HL-60 (cell line): ENCODE measurements around the gene ZNF318.
"Not testable (repeated sequence)": the region's sequence is repeated elsewhere in the genome, so short reads cannot be mapped to it uniquely, and the experiment has no call there.

Experiments
- DNase-seq, 2 experiments: peaks; one replicate each; pipeline ENCODE4 v3.0.0-alpha.2; 2010 to 2020; ENCODE audit warnings: low read depth in 1 of 2, low spot score in 1 of 2
- H3K27ac ChIP-seq: fragments of 250-450 bp; sonication (Bioruptor Pico); replicated peaks from 2 replicates; pipeline ENCODE4 v1.5.1; 2020; ENCODE audit warnings: mild to moderate bottlenecking, moderate library complexity
- H3K27me3 ChIP-seq: fragments of 250-450 bp; sonication (Bioruptor Pico); 2 replicates; pipeline ENCODE4 v1.5.1; 2021; ENCODE audit warnings: mild to moderate bottlenecking, moderate library complexity; ENCODE audit not compliant: insufficient read depth, poor library complexity, severe bottlenecking
- H3K4me3 ChIP-seq: replicated peaks from 2 replicates; pipeline ENCODE4 v1.5.1; 2011; ENCODE audit warnings: mild to moderate bottlenecking, control low read depth, low read length; ENCODE audit not compliant: insufficient read depth
- GABPA ChIP-seq: IDR thresholded peaks from 2 replicates; pipeline ENCODE4 v1.6.1; 2012; ENCODE audit warnings: low read depth
- POLR2AphosphoS5 ChIP-seq: IDR thresholded peaks from 2 replicates; pipeline ENCODE4 v1.6.1; 2012; ENCODE audit warnings: low read depth
- SPI1 ChIP-seq: IDR thresholded peaks from 2 replicates; pipeline ENCODE4 v1.6.1; 2012; ENCODE audit warnings: low read depth, mild to moderate bottlenecking, borderline replicate concordance
- TF ChIP-seq, protein P1 (sequence below): IDR thresholded peaks from one replicate; pipeline ENCODE4 v1.5.1; 2011; ENCODE audit warnings: low read length, control low read depth, inconsistent platforms; ENCODE audit not compliant: insufficient read depth
- TF ChIP-seq, protein P2 (sequence below): IDR thresholded peaks from 2 replicates; pipeline ENCODE4 v1.6.1; 2012; ENCODE audit warnings: low read depth; ENCODE audit not compliant: insufficient replicate concordance

ZNF318 gene

DNA sequence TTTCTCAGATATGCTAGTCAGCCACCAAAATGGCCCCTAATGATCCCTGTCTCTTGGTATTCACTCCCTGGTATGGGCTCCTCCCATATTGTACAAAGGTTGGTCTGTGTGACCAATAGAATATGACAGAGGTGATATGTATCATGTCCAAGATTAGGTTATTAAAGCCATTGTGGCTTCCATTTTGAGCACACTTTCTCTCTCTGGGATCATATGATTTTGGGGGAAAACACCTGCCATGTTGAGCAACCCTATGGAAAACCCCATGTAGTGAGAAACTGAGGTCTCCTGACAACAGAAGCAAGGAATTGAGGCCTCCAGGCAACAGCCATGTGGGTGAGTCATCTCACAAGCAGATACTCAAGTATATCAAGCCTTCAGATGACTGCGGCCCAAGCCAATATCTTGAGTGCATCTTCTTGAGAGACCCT is 7.1 kb upstream of the ZNF318 start:
- Histone ChIP-seq H3K4me3 (no peak overlapping the region), H3K27ac (no peak overlapping the region), H3K27me3 (peaks cover 20% of the 10 kb centered on the region)
- DNase-seq = no peak
- TF ChIP-seq, protein P1, sequence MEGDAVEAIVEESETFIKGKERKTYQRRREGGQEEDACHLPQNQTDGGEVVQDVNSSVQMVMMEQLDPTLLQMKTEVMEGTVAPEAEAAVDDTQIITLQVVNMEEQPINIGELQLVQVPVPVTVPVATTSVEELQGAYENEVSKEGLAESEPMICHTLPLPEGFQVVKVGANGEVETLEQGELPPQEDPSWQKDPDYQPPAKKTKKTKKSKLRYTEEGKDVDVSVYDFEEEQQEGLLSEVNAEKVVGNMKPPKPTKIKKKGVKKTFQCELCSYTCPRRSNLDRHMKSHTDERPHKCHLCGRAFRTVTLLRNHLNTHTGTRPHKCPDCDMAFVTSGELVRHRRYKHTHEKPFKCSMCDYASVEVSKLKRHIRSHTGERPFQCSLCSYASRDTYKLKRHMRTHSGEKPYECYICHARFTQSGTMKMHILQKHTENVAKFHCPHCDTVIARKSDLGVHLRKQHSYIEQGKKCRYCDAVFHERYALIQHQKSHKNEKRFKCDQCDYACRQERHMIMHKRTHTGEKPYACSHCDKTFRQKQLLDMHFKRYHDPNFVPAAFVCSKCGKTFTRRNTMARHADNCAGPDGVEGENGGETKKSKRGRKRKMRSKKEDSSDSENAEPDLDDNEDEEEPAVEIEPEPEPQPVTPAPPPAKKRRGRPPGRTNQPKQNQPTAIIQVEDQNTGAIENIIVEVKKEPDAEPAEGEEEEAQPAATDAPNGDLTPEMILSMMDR = no peak
- TF ChIP-seq POLR2AphosphoS5 (no peak), SPI1 (no peak), GABPA (no peak)
- TF ChIP-seq, protein P2, sequence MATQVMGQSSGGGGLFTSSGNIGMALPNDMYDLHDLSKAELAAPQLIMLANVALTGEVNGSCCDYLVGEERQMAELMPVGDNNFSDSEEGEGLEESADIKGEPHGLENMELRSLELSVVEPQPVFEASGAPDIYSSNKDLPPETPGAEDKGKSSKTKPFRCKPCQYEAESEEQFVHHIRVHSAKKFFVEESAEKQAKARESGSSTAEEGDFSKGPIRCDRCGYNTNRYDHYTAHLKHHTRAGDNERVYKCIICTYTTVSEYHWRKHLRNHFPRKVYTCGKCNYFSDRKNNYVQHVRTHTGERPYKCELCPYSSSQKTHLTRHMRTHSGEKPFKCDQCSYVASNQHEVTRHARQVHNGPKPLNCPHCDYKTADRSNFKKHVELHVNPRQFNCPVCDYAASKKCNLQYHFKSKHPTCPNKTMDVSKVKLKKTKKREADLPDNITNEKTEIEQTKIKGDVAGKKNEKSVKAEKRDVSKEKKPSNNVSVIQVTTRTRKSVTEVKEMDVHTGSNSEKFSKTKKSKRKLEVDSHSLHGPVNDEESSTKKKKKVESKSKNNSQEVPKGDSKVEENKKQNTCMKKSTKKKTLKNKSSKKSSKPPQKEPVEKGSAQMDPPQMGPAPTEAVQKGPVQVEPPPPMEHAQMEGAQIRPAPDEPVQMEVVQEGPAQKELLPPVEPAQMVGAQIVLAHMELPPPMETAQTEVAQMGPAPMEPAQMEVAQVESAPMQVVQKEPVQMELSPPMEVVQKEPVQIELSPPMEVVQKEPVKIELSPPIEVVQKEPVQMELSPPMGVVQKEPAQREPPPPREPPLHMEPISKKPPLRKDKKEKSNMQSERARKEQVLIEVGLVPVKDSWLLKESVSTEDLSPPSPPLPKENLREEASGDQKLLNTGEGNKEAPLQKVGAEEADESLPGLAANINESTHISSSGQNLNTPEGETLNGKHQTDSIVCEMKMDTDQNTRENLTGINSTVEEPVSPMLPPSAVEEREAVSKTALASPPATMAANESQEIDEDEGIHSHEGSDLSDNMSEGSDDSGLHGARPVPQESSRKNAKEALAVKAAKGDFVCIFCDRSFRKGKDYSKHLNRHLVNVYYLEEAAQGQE = no peak

- Histone ChIP-seq H3K27me3 (peaks cover 15% of the 10 kb centered on the region), H3K4me3 (no peak overlapping the region), H3K27ac (no peak overlapping the region)
- TF ChIP-seq SPI1 = no peak
- TF ChIP-seq POLR2AphosphoS5 = no peak
- TF ChIP-seq, protein P1 = no peak
- TF ChIP-seq, protein P2 = no peak
- TF ChIP-seq GABPA = no peak
- no peak for DNase-seq
Observed at GRCh38 chr6:43375693-43376092, 6.2 kb upstream of the ZNF318 start.

DNA sequence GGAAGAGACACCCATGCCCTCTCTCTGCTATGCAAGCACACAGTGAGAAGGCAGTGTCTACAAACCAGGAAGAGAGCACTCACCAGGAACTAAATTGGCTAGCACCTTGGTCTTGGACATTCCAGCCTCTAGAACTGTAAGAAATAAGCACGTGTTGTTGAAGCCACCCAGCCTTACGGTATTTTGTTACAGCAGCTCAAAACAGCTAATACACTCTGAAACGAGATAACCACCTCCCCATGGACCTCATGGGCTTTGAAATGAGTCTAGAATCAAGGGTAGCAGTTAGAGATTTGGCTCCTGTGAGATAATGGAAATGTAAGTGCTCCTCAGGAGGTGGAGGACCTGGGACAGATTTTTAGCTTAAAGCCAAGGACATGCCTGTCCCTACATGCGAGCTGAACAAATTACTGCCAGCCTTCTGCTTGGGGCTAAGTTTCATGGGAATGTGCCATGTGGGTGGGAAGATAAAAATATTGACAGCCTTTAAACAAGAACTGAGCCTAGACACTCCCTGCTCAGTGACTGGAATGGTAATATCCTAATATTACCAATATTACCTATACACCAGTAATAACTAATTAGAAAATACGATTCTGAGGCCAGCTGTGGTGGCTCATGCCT is 3.9 kb upstream of the ZNF318 start:
- Histone ChIP-seq H3K27me3 (no peaks in the 10 kb centered on the region), H3K27ac (no peak overlapping the region), H3K4me3 (no peak overlapping the region)
- no peak for TF ChIP-seq SPI1
- no peak for TF ChIP-seq GABPA
- TF ChIP-seq, protein P1 = no peak
- TF ChIP-seq POLR2AphosphoS5 = no peak
- TF ChIP-seq, protein P2 = no peak
- DNase-seq = no peak

DNA sequence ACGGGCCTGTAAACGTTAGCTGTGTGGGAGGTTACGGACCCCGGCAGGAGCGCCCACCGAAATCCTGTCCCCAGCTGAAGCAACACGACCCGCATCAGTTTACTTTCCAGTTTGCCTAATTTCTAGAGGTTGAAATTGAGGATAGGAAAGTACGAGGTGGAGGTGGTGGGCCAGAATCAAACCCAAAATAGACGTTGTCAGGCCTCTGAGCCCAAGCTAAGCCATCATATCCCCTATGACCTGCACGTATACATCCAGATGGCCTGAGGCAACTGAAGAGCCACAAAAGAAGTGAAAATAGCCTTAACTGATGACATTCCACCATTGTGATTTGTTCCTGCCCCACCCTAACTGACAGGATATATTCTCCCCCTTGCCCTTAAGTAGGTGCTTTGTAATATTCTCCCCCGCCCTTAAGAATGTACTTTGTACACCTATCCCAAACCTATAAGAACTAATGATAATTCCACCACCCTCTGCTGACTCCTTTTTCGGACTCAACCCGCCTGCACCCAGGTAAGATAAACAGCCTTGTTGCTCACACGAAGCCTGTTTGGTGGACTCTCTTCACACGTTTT is 645 bp upstream of the ZNF318 start:
- DNase-seq, H3K27me3 ChIP-seq: not testable (repeated sequence)
- peak overlapping the region; percentile 60 for H3K27ac ChIP-seq
- H3K4me3 ChIP-seq = peak overlapping the region; percentile 73
